KMS-11 (cell line): ENCODE data around the gene PHF21A.

Experiments used
- H2AFZ ChIP-seq: fragments of 200-600 bp; sonication (generic); 2 replicates; pipeline ENCODE4 v1.6.1; 2016; ENCODE audit warnings: antibody characterized with exemption, mixed run types, low read depth
- H3K27ac ChIP-seq: fragments of 200-600 bp; sonication (generic); 2 replicates; pipeline ENCODE4 v1.6.1; 2016; ENCODE audit warnings: mild to moderate bottlenecking, mixed run types
- H3K27me3 ChIP-seq: fragments of 200-600 bp; sonication (generic); 2 replicates; pipeline ENCODE4 v1.6.1; 2017; ENCODE audit warnings: mild to moderate bottlenecking, low read depth, mixed run types, moderate library complexity; ENCODE audit not compliant: insufficient read depth
- H3K36me3 ChIP-seq: fragments of 200-600 bp; sonication (generic); 2 replicates; pipeline ENCODE4 v1.6.1; 2017; ENCODE audit warnings: mild to moderate bottlenecking, mixed run types; ENCODE audit not compliant: insufficient read depth
- H3K4me1 ChIP-seq: fragments of 200-600 bp; sonication (generic); 2 replicates; pipeline ENCODE4 v1.6.1; 2016; ENCODE audit warnings: mild to moderate bottlenecking, low read depth, mixed run types; ENCODE audit not compliant: poor library complexity, severe bottlenecking
- H3K4me2 ChIP-seq: fragments of 200-600 bp; sonication (generic); 2 replicates; pipeline ENCODE4 v1.7.0; 2016; ENCODE audit warnings: mild to moderate bottlenecking, mixed run types
- H3K4me3 ChIP-seq: fragments of 200-600 bp; sonication (generic); IDR thresholded peaks from 2 replicates; pipeline ENCODE4 v1.6.1; 2017; ENCODE audit warnings: low read depth, low read length, mixed read lengths; ENCODE audit not compliant: insufficient read depth
- H3K79me2 ChIP-seq: fragments of 200-600 bp; sonication (generic); 2 replicates; pipeline ENCODE4 v1.6.1; 2016; ENCODE audit warnings: low read depth, mixed run types; ENCODE audit not compliant: insufficient read depth
- H3K9ac ChIP-seq: fragments of 200-600 bp; sonication (generic); 2 replicates; pipeline ENCODE4 v1.6.1; 2016; ENCODE audit warnings: mild to moderate bottlenecking, mixed run types
- H4K20me1 ChIP-seq: fragments of 200-600 bp; sonication (generic); 2 replicates; pipeline ENCODE4 v1.6.1; 2016; ENCODE audit warnings: mild to moderate bottlenecking, mixed run types; ENCODE audit not compliant: insufficient read depth
- TF ChIP-seq, protein P1 (sequence below): fragments of 200-600 bp; sonication (generic); conservative IDR thresholded peaks from 2 replicates; pipeline ENCODE4 v1.6.1; 2017; ENCODE audit warnings: low read depth, mild to moderate bottlenecking, antibody characterized with exemption, low read length, moderate library complexity, mixed read lengths

Gene PHF21A

DNA sequence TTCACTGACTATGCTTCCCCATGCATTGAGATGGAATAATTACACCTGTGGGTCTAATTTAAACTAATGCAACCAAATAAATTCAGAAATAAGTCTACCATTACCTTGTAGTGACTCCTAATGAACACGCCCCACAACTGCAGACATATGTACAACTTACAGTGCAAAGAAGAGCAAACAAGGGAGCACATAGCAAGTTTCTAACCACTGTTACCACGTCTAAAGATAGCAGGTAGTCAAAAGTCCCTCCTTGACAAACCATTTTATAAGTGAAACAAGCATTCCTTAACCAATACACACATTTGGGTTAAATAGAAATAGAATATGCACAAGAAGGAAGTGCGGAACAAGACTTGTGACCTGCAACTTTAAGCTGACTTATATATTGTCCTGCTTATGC is 20.6 kb downstream of the PHF21A start:
- H3K27ac ChIP-seq = peak overlapping the region; percentile 58
- peaks cover 22% of the 10 kb centered on the region; the same call in 1 of the 2 replicates for H3K79me2 ChIP-seq
- peak overlapping the region; percentile 73 for H3K4me2 ChIP-seq
- H4K20me1 ChIP-seq = no peaks in the 10 kb centered on the region; the same call in 1 of the 2 replicates
- H2AFZ ChIP-seq = no peak overlapping the region
- H3K9ac ChIP-seq = no peak overlapping the region; the same call in 1 of the 2 replicates
- no peaks in the 10 kb centered on the region for H3K27me3 ChIP-seq
- H3K36me3 ChIP-seq = no peaks in the 10 kb centered on the region
- TF ChIP-seq, protein P1, sequence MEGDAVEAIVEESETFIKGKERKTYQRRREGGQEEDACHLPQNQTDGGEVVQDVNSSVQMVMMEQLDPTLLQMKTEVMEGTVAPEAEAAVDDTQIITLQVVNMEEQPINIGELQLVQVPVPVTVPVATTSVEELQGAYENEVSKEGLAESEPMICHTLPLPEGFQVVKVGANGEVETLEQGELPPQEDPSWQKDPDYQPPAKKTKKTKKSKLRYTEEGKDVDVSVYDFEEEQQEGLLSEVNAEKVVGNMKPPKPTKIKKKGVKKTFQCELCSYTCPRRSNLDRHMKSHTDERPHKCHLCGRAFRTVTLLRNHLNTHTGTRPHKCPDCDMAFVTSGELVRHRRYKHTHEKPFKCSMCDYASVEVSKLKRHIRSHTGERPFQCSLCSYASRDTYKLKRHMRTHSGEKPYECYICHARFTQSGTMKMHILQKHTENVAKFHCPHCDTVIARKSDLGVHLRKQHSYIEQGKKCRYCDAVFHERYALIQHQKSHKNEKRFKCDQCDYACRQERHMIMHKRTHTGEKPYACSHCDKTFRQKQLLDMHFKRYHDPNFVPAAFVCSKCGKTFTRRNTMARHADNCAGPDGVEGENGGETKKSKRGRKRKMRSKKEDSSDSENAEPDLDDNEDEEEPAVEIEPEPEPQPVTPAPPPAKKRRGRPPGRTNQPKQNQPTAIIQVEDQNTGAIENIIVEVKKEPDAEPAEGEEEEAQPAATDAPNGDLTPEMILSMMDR = no peak
- no peak overlapping the region for H3K4me3 ChIP-seq
- H3K4me1 ChIP-seq = peaks cover 43% of the 10 kb centered on the region

DNA sequence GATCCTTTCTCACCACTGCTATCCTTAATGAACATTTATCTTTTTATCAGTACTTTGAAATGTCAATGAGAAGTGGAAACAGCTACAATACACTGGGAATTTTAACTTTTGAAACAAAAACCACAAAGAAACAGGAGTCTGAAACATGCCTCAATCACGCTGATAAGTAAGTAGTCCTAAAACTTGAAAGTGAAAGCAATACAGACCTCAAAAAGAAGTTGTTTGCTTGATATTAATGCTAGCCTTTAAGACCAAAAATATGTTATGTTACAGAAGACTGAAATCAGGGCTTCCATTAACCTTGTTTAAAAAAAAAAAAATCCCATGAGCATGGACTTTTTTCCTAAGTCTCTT is 21.3 kb downstream of the PHF21A start:
- H3K4me2 ChIP-seq = peak overlapping the region; percentile 73
- H3K9ac ChIP-seq = no peak overlapping the region; the same call in 1 of the 2 replicates
- no peak overlapping the region for H3K4me3 ChIP-seq
- H3K4me1 ChIP-seq = peaks cover 43% of the 10 kb centered on the region
- no peaks in the 10 kb centered on the region for H3K36me3 ChIP-seq
- H4K20me1 ChIP-seq = no peaks in the 10 kb centered on the region; the same call in 1 of the 2 replicates
- H3K27me3 ChIP-seq = no peaks in the 10 kb centered on the region
- H3K27ac ChIP-seq = peak overlapping the region; percentile 58
- TF ChIP-seq, protein P1 = no peak
- H2AFZ ChIP-seq = no peak overlapping the region
- peaks cover 22% of the 10 kb centered on the region; the same call in 1 of the 2 replicates for H3K79me2 ChIP-seq

- Histone ChIP-seq H3K9ac (no peak overlapping the region), H3K27me3 (no peaks in the 10 kb centered on the region), H3K36me3 (no peaks in the 10 kb centered on the region), H2AFZ (no peak overlapping the region), H3K4me2 (no peak overlapping the region), H3K4me3 (no peak overlapping the region), H3K79me2 (no peaks in the 10 kb centered on the region), H3K4me1 (no peaks in the 10 kb centered on the region), H3K27ac (no peak overlapping the region), H4K20me1 (no peaks in the 10 kb centered on the region)
- TF ChIP-seq, protein P1 = no peak
Measured at GRCh38 chr11:46090375-46090774, 30.9 kb downstream of the PHF21A start.

GRCh38 chr11:46079662-46080061 is 41.6 kb downstream of the PHF21A start:
- Histone ChIP-seq H3K4me2 (no peak overlapping the region), H3K9ac (no peak overlapping the region), H3K27ac (no peak overlapping the region), H3K4me3 (no peak overlapping the region), H4K20me1 (no peaks in the 10 kb centered on the region), H3K27me3 (no peaks in the 10 kb centered on the region), H3K79me2 (no peaks in the 10 kb centered on the region), H2AFZ (no peak overlapping the region), H3K4me1 (no peaks in the 10 kb centered on the region), H3K36me3 (no peaks in the 10 kb centered on the region)
- TF ChIP-seq, protein P1 = no peak
